Measurements from ENCODE around the gene PRLHR.

DNA sequence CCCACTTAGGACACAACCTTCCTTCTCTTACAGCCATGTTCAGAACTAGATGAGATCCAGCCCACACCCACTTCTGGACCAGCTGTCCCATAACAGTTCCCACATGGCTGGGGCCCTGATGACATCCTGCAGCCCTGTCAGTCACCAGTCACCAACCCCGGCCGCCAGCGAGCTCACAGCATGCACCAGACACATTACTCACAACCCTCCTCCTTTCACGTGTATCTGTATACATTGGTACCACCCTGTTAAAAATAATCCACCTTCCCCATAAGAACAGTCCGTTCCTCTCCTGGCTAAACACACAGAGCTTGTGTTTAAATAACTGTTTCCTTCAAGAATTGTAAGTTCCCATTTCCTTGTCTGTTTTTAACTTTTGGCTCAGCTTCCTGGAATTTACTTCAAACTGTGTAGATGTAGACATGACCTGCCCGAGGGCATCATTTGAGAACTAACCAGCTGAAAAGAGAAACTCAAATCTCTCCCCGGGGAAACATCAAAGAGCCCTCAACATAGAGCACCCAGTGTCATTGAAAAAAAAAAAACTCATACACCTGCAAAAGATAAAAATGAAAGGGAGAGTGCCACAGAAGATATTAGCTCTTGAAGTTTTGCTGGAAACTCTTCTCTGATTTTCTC, 26.0 kb upstream of the PRLHR start:
- TF ChIP-seq TEAD4 (IDR thresholded peaks at IDR 0.05) (no peak), RAD21 (IDR thresholded peaks at IDR 0.05; ENCODE audit: low read depth) (no peak), ZBTB7A (IDR thresholded peaks at IDR 0.05; ENCODE audit: low read depth) (no peak), EP300 (IDR thresholded peaks at IDR 0.05; ENCODE audit: borderline replicate concordance) (no peak), FOXM1 (IDR thresholded peaks at IDR 0.05; ENCODE audit: borderline replicate concordance, low read depth) (no peak), NFIC (IDR thresholded peaks at IDR 0.05) (no peak), USF1 (IDR thresholded peaks at IDR 0.05) (no peak), TAF1 (IDR thresholded peaks at IDR 0.05; ENCODE audit: low read depth) (no peak)

Data from Ishikawa (cell line).